PC-9 (cell line): ENCODE results near the gene LVRN.

Experiments
- EZH2 ChIP-seq: fragments of 200-600 bp; sonication (generic); IDR thresholded peaks from 2 replicates; pipeline ENCODE4 v1.8.0; 2017; ENCODE audit warnings: antibody characterized with exemption, low read depth
- TF ChIP-seq, protein P1 (sequence below): fragments of 200-600 bp; sonication (generic); conservative IDR thresholded peaks from 2 replicates; pipeline ENCODE4 v1.6.1; 2017; ENCODE audit warnings: mixed run types, antibody characterized with exemption, mild to moderate bottlenecking, moderate library complexity

GRCh38 chr5:115963566-115963965 is 1.3 kb downstream of the LVRN start:
- TF ChIP-seq, protein P1, sequence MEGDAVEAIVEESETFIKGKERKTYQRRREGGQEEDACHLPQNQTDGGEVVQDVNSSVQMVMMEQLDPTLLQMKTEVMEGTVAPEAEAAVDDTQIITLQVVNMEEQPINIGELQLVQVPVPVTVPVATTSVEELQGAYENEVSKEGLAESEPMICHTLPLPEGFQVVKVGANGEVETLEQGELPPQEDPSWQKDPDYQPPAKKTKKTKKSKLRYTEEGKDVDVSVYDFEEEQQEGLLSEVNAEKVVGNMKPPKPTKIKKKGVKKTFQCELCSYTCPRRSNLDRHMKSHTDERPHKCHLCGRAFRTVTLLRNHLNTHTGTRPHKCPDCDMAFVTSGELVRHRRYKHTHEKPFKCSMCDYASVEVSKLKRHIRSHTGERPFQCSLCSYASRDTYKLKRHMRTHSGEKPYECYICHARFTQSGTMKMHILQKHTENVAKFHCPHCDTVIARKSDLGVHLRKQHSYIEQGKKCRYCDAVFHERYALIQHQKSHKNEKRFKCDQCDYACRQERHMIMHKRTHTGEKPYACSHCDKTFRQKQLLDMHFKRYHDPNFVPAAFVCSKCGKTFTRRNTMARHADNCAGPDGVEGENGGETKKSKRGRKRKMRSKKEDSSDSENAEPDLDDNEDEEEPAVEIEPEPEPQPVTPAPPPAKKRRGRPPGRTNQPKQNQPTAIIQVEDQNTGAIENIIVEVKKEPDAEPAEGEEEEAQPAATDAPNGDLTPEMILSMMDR, result no peak
- no peak for TF ChIP-seq EZH2
